Transverse colon (tissue), 4 donors: ENCODE measurements around the gene RNF144B. TPM values are rescaled to one million over a fixed set of nuclear protein-coding genes. Genes with fewer than 3 reads are reported as not detected.

Experiments
- DNase-seq: peaks from one replicate; pipeline ENCODE4 v3.0.0-alpha.2; 2019
- H3K27ac ChIP-seq, 4 donors: fragments of 200-600 bp; sonication (generic); 2 replicates each; pipeline ENCODE4 v1.5.1; 2016 to 2018; ENCODE audit warnings: inconsistent platforms in 4 of 4
- H3K27me3 ChIP-seq: fragments of 200-600 bp; sonication (generic); 2 replicates; pipeline ENCODE4 v1.5.1; 2017; ENCODE audit warnings: inconsistent platforms
- H3K36me3 ChIP-seq, 4 donors: fragments of 200-600 bp; sonication (generic); 2 replicates each; pipeline ENCODE4 v1.5.1; 2017 to 2019; ENCODE audit warnings: inconsistent platforms in 4 of 4
- H3K4me1 ChIP-seq, 4 donors: fragments of 200-600 bp; sonication (generic); 2 replicates each; pipeline ENCODE4 v1.5.1; 2017 to 2020; ENCODE audit warnings: inconsistent platforms in 4 of 4
- H3K4me3 ChIP-seq, 4 donors: fragments of 200-600 bp; sonication (generic); 1 replicate in 1 of 4; 2 replicates in 3 of 4; pipeline versions ENCODE4 v1.5.1 to v1.6.1; 2017 to 2019; ENCODE audit warnings: inconsistent platforms in 4 of 4
- H3K9me3 ChIP-seq, 2 donors: fragments of 200-600 bp; sonication (generic); 2 replicates each; pipeline ENCODE4 v1.5.1; 2017 to 2019; ENCODE audit warnings: inconsistent platforms in 2 of 2
- EP300 ChIP-seq: sonication (generic); formaldehyde crosslinking; IDR thresholded peaks from one replicate; pipeline ENCODE4 v1.6.1; 2017; ENCODE audit warnings: antibody characterized with exemption, low read depth
- POLR2A ChIP-seq: fragments of 450-650 bp; IDR thresholded peaks from one replicate; pipeline ENCODE4 v1.6.1; 2016; ENCODE audit warnings: antibody characterized with exemption, mild to moderate bottlenecking, moderate library complexity
- POLR2AphosphoS5 ChIP-seq, 3 donors: sonication (generic); formaldehyde crosslinking; IDR thresholded peaks; one replicate each; pipeline ENCODE4 v1.6.1; 2016; ENCODE audit warnings: antibody characterized with exemption in 3 of 3
- WGBS, 2 donors: methylation state at CpG; one replicate each; pipeline ENCODE4 v1.1.5; 2018; ENCODE audit warnings: low coverage in 1 of 2; 5-methylcytosine and 5-hydroxymethylcytosine counted together
- in situ Hi-C, 4 donors: fragments of 200-750 bp; cut with MboI; loops; one replicate each; pipeline versions ENCODE4 v1.15.0 to v1.15.1; 2017; ENCODE audit warnings: low sequenced_read_pairs in 3 of 4, low pct_ligation_motif_present in 1 of 4, low pct_unique_long_range_greater_than_20kb in 1 of 4
- intact Hi-C: fragments of 100-400 bp; cut with DNase I; formaldehyde crosslinking; loops from one replicate; pipeline ENCODE4 v1.15.1; 2023; ENCODE audit warnings: low total_unique reads
- total RNA-seq, 4 donors: library from RNA; depleted of rRNA; stranded (reverse); fragments of >200 nt; gene quantifications; one replicate each; pipeline ENCODE4 v1.1.0, GENCODE V29; 2016
- TF ChIP-seq, protein P1 (sequence below), 5 experiments: fragments of 200-600 bp in 3 of 5; fragments of 450-650 bp in 2 of 5; sonication (generic) in 3 of 5; IDR thresholded peaks; 1 replicate in 2 of 5; 2 replicates in 3 of 5; pipeline ENCODE4 v1.5.1; 2016 to 2017; ENCODE audit warnings: antibody characterized with exemption in 5 of 5, inconsistent platforms in 3 of 5, mild to moderate bottlenecking in 2 of 5, moderate library complexity in 1 of 5

RNF144B gene
- total RNA-seq, 4 donors from 2014 or later = 1.4 to 4.5 (median 3.8) TPM

DNA sequence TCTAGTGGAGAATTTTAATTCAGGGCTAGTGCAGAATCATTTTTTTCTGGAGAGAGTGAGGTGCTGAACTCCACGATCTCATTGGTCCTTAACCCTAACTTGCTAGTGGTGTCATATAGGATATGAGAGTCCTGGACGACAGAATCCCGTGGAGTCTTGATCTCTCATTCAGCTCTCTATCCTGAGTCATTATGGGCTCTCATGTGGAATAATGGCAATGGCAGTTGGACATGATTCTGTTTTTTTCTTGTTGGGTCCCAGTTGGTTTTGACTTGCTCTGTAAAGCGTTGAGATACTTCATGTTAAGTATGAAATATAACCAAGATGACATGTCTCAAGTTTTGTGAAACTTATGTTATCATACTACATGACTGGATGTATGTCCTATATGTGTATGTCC, 6.3 kb upstream of the RNF144B start:
- intact Hi-C loops (no loop called here), in situ Hi-C loops (no loop called here)
- DNase-seq = no peak
- Histone ChIP-seq H3K27me3 (no peaks in the 10 kb centered on the region), H3K4me1 (no peaks in the 10 kb centered on the region), H3K9me3 (no peaks in the 10 kb centered on the region), H3K36me3 (no peaks in the 10 kb centered on the region), H3K4me3 (no peak overlapping the region), H3K27ac (no peak overlapping the region)
- TF ChIP-seq EP300 (no peak), POLR2A (no peak), POLR2AphosphoS5 (IDR thresholded peaks at IDR 0.05) (no peak)
- TF ChIP-seq, protein P1, sequence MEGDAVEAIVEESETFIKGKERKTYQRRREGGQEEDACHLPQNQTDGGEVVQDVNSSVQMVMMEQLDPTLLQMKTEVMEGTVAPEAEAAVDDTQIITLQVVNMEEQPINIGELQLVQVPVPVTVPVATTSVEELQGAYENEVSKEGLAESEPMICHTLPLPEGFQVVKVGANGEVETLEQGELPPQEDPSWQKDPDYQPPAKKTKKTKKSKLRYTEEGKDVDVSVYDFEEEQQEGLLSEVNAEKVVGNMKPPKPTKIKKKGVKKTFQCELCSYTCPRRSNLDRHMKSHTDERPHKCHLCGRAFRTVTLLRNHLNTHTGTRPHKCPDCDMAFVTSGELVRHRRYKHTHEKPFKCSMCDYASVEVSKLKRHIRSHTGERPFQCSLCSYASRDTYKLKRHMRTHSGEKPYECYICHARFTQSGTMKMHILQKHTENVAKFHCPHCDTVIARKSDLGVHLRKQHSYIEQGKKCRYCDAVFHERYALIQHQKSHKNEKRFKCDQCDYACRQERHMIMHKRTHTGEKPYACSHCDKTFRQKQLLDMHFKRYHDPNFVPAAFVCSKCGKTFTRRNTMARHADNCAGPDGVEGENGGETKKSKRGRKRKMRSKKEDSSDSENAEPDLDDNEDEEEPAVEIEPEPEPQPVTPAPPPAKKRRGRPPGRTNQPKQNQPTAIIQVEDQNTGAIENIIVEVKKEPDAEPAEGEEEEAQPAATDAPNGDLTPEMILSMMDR (IDR thresholded peaks at IDR 0.05) = no peak
- WGBS, 2 donors = 85 to 93% methylated on average over 3 to 4 of the region's 4 CpGs

DNA sequence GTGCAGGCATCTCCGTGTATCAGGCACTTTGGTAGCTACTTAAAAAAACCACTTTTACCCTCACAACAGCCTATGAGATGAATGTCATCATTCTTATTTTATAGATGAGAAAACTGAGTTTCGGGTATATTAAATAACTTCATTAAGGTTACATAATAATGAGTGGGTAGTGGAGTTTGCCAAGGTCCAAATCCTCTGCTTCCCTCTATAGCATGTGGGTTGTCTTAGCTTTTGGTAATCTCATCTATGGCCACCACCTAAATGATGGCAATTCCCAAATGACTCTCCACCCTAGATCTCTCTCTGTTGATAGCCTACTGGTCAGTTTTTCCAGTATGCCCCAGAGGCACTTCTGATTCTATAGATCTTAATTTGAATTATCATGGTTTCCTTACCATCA, 3.7 kb upstream of the RNF144B start:
- intact Hi-C loops = no loop called here
- TF ChIP-seq POLR2AphosphoS5 (IDR thresholded peaks at IDR 0.05) (no peak), EP300 (no peak), POLR2A (no peak)
- TF ChIP-seq, protein P1 (IDR thresholded peaks at IDR 0.05) = no peak
- 93 to 100% methylated on average over 1 to 2 of the region's 2 CpGs for WGBS, 2 donors
- Histone ChIP-seq H3K9me3 (no peaks in the 10 kb centered on the region), H3K27ac (no peak overlapping the region), H3K4me3 (no peak overlapping the region), H3K27me3 (no peaks in the 10 kb centered on the region), H3K36me3 (no peaks in the 10 kb centered on the region), H3K4me1 (peaks cover 3 to 13% (median 12%) of the 10 kb centered on the region in 4 donors)
- in situ Hi-C loops = no loop called here
- DNase-seq = no peak

DNA sequence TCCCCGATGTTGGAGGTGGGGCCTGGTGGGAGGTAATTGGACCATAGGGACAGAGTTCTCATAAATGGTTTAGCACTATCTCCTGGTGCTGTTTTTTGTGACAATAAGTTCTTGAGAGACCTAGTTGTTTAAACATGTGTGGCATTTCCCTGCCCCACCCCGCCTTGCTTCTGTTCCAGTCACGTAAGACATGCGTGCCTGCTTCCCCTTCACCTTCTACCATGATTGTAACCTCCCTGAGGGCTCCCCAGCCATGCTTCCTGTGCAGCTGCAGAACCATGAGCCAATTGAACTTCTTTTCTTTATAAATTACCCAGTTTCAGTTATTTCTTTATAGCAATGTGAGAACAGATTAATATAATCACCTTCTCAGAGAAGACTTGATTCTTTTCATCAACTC, 2.5 kb upstream of the RNF144B start:
- no peaks in the 10 kb centered on the region for H3K36me3 ChIP-seq
- no peaks in the 10 kb centered on the region for H3K9me3 ChIP-seq
- no peak overlapping the region for H3K27ac ChIP-seq
- DNase-seq = no peak
- peaks cover 9 to 23% (median 20%) of the 10 kb centered on the region in 4 donors for H3K4me1 ChIP-seq
- H3K27me3 ChIP-seq = no peaks in the 10 kb centered on the region
- intact Hi-C loops = no loop called here
- no peak overlapping the region for H3K4me3 ChIP-seq
- WGBS, 2 donors = 63 to 75% methylated on average over 4 of the region's 4 CpGs
- in situ Hi-C loops = no loop called here
- TF ChIP-seq EP300 = no peak
- TF ChIP-seq, protein P1 (IDR thresholded peaks at IDR 0.05) = no peak
- TF ChIP-seq POLR2AphosphoS5 (IDR thresholded peaks at IDR 0.05) = no peak
- no peak for TF ChIP-seq POLR2A

DNA sequence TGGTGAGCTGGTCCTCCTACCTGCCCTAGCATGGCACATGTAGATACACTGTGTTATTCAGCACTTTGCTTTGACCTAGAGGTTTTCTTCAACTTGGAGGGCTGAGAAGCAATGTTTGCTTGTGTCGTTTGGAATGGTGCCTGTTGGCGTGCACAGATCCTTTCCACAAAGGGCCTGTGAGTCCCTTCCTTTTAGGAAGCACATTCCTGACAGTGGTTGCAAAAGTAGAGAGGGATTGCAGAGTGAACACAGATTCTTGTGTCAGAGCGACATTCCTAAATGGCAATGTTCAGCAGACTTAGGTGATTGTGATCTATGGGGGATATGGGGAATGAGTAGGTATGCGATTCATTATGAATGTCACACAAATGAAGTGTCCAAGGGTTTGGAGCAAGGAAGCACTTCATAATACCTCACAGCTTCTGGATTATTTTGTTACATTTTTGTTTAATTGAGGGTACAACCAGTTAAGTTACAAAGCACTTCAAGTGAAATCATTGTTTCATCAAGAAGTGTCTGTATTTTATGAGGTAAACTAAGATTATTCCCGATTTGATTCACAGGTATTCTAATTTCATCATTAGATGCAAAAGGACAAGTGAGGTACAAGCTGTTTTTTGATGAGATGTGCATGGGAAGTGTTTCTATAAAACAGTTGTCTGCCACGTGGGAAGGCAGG, 713 bp upstream of the RNF144B start:
- 51 to 62% methylated on average over 3 to 6 of the region's 6 CpGs for WGBS, 2 donors
- Histone ChIP-seq H3K27ac (peak overlapping the region; percentile 76 to 84 (median 82)), H3K27me3 (no peaks in the 10 kb centered on the region), H3K36me3 (no peaks in the 10 kb centered on the region), H3K9me3 (no peaks in the 10 kb centered on the region), H3K4me1 (peaks cover 9 to 23% (median 20%) of the 10 kb centered on the region in 4 donors), H3K4me3 (peak overlapping the region in 3 of 4 donors; percentile 43 to 69 (median 52))
- no peak for DNase-seq
- intact Hi-C loops (no loop called here), in situ Hi-C loops (no loop called here)
- peak in 1 of 3 donors; percentile 9 for TF ChIP-seq POLR2AphosphoS5 (IDR thresholded peaks at IDR 0.05)
- no peak for TF ChIP-seq POLR2A
- TF ChIP-seq, protein P1 (IDR thresholded peaks at IDR 0.05) = no peak
- no peak for TF ChIP-seq EP300
